Medulla oblongata (tissue), 1 donor: ENCODE data around the gene MRPL42.
"Not testable (repeated sequence)": the region's sequence is repeated elsewhere in the genome, so short reads cannot be mapped to it uniquely, and the experiment has no call there.

ENCODE experiments used
- DNase-seq: peaks from one replicate; pipeline ENCODE4 v3.0.0-alpha.2; 2015; ENCODE audit errors: extremely low spot score

MRPL42 gene

DNA sequence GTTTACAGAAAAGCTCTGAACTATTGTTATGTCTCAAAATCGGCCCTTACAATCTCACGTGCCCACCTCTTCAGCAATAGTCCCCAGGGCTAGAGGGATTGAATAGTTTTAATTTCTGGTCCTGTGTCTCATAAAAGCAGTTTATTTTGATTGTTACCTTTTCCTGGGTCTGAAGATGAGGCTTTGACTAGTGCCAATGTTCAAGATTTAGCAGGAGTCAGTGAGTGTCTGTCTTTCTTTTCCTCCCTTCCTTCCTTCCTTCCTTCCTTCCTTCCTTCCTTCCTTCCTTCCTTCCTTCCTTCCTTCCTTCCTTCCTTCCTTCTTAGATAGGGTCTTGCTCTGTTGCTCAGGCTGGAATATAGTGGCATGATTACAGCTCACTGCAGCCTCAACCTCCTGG is 80.5 kb downstream of the MRPL42 start:
- no peak for DNase-seq

GRCh38 chr12:93549174-93549573 is 81.9 kb downstream of the MRPL42 start:
- no peak for DNase-seq

DNA sequence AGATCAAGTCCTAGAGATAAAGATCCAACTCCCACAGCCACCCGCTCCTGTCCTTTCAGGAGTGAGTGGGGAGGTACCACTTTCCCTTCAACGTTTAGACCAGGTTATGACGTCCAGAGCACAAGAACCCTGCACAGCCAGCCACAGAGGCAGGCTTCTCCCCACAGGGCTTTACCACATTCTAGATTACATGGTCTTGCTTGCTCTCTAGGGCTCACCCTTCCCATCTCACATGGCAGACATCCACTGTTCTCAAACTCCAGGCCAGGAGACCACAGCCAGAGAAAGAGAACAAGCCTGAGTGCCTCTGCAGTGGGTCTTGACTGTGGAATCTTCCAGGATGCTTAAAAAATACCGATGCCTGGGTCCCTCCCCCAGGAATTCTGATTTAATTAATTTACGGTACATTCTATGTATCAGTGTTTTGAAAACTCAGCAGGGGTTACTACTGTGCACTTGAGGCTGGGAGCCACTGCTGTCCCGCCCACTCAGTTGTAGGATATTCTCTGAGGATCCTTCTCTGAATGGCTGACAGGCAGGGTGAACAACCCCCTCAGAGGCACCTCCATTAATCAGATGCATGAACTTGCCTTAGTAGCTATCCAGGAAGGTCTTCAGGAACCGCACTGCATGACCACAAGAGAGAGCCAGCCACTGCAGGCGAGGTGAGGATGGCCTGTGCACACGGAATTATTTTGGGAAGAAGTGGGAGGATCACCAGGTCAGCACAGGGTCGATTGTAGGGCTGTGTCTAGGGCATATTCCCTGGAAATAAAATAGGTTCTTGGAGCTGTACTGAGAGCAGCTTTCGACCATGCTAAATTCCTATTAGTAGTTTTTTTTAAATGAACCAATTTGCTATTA is 83.7 kb downstream of the MRPL42 start:
- DNase-seq: no peak

DNA sequence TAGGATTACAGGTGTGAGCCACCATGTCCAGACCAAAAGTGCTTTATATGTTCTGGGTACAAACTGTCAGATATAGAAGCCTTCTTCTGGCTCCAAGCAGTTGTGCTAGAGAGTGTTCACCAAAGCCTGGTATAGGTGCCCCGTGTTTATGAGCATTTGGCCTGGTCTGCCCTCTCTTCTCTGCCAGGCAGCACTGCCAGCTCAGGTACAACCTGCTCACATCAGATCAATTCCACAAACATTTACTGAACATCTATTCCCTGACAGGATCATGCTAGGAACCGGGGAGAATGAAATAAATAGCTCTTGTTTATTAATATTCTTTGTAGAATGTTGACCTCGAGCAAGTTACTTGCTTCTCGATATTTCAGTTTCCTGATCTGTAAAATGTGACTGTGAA is 85.1 kb downstream of the MRPL42 start:
- no peak for DNase-seq

DNA sequence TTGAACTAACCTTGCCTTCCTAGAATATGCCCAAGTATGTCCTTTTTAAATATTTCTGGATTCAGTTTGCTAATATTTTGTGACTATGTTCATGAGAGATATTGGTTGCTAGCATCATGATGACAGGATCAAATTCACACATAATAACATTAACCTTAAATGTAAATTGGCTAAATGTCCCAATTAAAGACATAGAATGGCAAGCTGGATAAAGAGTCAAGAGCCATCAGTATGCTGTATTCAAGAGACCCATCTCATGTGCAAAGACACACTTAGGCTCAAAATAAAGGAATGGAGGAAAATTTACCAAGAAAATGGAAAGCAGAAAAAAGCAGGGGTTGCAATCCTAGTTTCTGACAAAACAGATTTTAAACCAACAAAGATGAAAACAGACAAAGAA is 90.6 kb downstream of the MRPL42 start:
- DNase-seq: not testable (repeated sequence)

DNA sequence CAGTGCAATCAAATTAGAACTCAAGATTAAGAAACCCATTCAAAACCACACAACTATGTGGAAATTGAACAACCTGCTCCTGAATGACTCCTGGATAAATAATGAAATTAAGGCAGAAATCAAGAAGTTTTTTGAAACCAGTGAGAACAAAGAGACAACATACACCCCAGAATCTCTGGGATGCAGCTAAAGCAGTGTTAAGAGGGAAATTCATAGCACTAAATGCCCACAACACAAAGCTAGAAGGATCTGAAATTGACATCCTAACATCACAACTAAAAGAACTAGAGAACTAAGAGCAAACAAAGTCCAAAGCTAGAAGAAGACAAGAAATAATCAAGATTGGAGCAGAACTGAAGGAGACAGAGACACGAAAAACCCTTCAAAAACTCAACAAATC is 91.4 kb downstream of the MRPL42 start:
- DNase-seq: not testable (repeated sequence)

DNA sequence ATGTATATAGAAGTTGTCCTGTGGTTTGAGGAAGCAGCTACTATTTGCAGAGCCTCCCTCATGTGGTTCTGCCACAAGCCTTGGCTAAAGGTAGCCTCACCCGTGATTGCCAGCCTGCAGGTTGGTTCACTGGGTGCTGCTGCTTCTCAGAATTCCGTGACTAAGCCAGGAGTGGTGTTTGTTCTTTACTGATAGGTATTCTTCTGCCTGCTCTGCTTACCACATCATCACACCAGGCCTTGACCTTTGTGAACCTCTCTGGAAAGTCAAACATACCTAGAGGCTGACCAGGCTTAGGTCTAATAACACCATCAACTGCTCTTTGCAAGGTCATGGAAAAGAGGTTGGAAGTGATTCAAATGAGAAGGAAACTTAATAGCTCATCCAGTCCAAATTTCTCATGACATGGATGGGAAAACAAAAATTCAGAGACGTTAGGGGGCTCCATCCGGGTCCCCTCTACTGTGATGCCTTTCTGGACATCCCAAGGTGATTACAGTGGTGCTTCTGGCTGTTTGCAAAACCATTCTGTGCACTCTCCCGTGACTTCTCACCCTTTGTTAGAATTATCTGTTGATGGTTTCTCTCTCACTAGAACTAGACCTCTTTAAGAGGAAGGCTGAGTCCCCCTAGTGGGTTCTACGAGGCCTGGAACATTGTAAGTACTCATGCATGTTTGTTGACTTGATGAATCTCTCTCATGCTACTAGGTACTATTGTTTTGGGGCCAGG is 96.7 kb downstream of the MRPL42 start:
- DNase-seq: no peak

- DNase-seq: no peak
These were observed 98.4 kb downstream of the MRPL42 start for GRCh38 chr12:93565760-93566159.
